ENCODE results near the gene GRAP2.

DNA sequence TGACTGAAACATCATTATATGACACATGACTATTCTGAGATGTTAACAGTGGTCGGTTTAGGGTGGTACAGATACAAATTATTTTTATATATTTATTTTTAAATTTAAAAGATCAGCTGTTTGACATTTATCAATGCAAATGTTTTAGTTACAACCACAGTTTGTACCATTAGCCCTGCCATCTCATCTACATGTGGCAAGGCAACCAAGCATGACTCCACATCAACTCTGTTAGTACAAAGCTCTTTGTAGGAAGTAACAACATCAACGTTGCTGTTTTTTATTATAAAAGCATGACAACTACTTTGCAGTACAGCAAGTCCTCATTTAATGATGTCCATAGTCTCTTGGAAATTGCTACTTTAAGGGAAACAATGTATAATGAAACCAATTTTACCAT is 48.1 kb upstream of the GRAP2 start:
- TF ChIP-seq, protein P1, sequence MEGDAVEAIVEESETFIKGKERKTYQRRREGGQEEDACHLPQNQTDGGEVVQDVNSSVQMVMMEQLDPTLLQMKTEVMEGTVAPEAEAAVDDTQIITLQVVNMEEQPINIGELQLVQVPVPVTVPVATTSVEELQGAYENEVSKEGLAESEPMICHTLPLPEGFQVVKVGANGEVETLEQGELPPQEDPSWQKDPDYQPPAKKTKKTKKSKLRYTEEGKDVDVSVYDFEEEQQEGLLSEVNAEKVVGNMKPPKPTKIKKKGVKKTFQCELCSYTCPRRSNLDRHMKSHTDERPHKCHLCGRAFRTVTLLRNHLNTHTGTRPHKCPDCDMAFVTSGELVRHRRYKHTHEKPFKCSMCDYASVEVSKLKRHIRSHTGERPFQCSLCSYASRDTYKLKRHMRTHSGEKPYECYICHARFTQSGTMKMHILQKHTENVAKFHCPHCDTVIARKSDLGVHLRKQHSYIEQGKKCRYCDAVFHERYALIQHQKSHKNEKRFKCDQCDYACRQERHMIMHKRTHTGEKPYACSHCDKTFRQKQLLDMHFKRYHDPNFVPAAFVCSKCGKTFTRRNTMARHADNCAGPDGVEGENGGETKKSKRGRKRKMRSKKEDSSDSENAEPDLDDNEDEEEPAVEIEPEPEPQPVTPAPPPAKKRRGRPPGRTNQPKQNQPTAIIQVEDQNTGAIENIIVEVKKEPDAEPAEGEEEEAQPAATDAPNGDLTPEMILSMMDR (conservative IDR thresholded peaks at IDR 0.05; ENCODE audit: low read length): no peak
- no peak for TF ChIP-seq EZH2phosphoT487 (IDR thresholded peaks at IDR 0.05; ENCODE audit: borderline replicate concordance)

Measured in Loucy (cell line).